Measurements from ENCODE around the gene E2F8.

DNA sequence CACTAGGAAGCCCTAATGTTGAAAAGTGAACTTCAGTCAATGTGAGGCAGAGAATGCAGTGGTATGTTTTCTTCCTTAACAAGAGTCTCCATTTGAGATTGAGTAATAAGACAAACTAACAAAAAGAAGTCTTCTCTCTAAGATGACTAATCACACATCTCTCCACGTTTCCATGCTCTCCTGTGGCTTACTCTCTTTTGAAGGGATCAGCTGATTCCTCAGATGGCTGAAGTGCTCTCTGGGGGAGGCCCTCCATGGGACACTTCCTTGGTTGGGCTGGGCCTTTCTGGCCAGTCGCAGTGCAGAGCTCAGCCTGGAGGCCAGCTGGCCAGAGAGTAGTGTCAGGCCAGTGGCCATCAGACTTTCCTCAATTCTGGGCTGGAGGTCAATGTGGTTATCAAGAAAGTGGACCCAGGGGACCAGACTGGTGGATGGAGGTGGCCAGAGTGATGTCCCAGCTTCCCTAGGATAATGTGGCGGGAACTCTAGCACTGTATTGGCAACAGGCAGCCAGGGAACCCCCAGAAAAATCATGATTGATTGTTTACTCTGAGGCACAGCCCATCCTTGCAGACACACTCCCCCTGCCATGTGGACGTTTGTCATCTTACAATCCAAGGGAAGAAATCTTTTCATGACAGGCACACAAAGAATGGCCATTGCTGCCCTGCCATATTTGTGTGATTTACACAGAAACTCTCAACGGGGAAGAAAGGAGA lies 53.5 kb downstream of the E2F8 start:
- TF ChIP-seq, protein P1, sequence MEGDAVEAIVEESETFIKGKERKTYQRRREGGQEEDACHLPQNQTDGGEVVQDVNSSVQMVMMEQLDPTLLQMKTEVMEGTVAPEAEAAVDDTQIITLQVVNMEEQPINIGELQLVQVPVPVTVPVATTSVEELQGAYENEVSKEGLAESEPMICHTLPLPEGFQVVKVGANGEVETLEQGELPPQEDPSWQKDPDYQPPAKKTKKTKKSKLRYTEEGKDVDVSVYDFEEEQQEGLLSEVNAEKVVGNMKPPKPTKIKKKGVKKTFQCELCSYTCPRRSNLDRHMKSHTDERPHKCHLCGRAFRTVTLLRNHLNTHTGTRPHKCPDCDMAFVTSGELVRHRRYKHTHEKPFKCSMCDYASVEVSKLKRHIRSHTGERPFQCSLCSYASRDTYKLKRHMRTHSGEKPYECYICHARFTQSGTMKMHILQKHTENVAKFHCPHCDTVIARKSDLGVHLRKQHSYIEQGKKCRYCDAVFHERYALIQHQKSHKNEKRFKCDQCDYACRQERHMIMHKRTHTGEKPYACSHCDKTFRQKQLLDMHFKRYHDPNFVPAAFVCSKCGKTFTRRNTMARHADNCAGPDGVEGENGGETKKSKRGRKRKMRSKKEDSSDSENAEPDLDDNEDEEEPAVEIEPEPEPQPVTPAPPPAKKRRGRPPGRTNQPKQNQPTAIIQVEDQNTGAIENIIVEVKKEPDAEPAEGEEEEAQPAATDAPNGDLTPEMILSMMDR (IDR thresholded peaks at IDR 0.05), result no peak
- TF ChIP-seq POLR2A (IDR thresholded peaks at IDR 0.05), result no peak

All from testis (tissue), 2 donors.